NCI-H748 treated with DMSO at 0.1 percent for 48 hours (cell line): Measurements from ENCODE around the gene COMMD7.
A peak's percentile ranks its signal among the peaks of the same experiment; 100 is the strongest.

ENCODE experiments used
- DNase-seq: peaks from one replicate; lab custom pipeline; 2025; lab: John Stamatoyannopoulos, UW

The COMMD7 gene

GRCh38 chr20:32675223-32675975 lies 67.9 kb downstream of the COMMD7 start:
- DNase-seq: peak; percentile 51

GRCh38 chr20:32674362-32674789 lies 68.9 kb downstream of the COMMD7 start:
- DNase-seq: peak; percentile 52

- no peak for DNase-seq
Measured at GRCh38 chr20:32672982-32673851, 70.0 kb downstream of the COMMD7 start.

- DNase-seq: no peak
Measured at GRCh38 chr20:32672394-32672981, 70.8 kb downstream of the COMMD7 start.

- no peak for DNase-seq
Measured at GRCh38 chr20:32670773-32671455, 72.4 kb downstream of the COMMD7 start.

GRCh38 chr20:32667027-32667426 lies 76.2 kb downstream of the COMMD7 start:
- no peak for DNase-seq

- DNase-seq: no peak
Measured at GRCh38 chr20:32664678-32665159, 78.5 kb downstream of the COMMD7 start.

- no peak for DNase-seq
Measured at GRCh38 chr20:32664012-32664677, 79.1 kb downstream of the COMMD7 start.

- no peak for DNase-seq
Measured at GRCh38 chr20:32663335-32664011, 79.8 kb downstream of the COMMD7 start.

- DNase-seq: no peak
Measured at GRCh38 chr20:32661820-32662528, 81.3 kb downstream of the COMMD7 start.

- no peak for DNase-seq
Measured at GRCh38 chr20:32660661-32661060, 82.6 kb downstream of the COMMD7 start.

- no peak for DNase-seq
Measured at GRCh38 chr20:32656827-32657226, 86.4 kb downstream of the COMMD7 start.

- no peak for DNase-seq
Measured at GRCh38 chr20:32655903-32656512, 87.3 kb downstream of the COMMD7 start.

GRCh38 chr20:32652739-32653526 lies 90.3 kb downstream of the COMMD7 start:
- DNase-seq: peak; percentile 67
